ENCODE results near the gene PRR30. TPM values are rescaled to one million over a fixed set of nuclear protein-coding genes. Genes with fewer than 3 reads are reported as not detected.

Gene PRR30
- total and polyA plus RNA-seq, 2 experiments from 2014 or later, result not detected

DNA sequence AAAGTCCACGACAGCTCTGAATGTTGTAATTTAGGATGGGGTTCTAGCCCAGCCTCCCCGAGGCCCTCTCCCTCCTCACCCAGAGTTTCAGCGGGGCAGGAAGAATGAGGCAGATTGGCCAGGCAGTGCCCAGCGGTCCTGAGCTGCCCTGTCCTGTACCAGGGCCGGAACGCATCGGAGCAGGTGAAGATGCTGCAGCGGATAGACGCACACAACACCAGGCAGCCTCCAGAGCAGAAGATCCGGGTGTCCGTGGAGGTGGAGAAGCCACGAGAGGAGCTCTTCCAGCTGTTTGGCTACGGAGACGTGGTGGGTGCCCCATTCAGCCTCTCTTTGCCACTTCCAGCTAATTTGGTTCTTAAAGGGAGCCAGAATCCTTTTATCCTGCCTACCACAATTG is 41.9 kb downstream of the PRR30 start (continued):
- TF ChIP-seq, protein P1, sequence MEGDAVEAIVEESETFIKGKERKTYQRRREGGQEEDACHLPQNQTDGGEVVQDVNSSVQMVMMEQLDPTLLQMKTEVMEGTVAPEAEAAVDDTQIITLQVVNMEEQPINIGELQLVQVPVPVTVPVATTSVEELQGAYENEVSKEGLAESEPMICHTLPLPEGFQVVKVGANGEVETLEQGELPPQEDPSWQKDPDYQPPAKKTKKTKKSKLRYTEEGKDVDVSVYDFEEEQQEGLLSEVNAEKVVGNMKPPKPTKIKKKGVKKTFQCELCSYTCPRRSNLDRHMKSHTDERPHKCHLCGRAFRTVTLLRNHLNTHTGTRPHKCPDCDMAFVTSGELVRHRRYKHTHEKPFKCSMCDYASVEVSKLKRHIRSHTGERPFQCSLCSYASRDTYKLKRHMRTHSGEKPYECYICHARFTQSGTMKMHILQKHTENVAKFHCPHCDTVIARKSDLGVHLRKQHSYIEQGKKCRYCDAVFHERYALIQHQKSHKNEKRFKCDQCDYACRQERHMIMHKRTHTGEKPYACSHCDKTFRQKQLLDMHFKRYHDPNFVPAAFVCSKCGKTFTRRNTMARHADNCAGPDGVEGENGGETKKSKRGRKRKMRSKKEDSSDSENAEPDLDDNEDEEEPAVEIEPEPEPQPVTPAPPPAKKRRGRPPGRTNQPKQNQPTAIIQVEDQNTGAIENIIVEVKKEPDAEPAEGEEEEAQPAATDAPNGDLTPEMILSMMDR (conservative IDR thresholded peaks at IDR 0.05; ENCODE audit: low read depth in 2 of 2), result no peak
- TF ChIP-seq ZNF462 (CRISPR knock-in tag; IDR thresholded peaks at IDR 0.05) (no peak), POLR2AphosphoS5 (IDR thresholded peaks at IDR 0.05; ENCODE audit: low read depth) (no peak), NANOG (IDR thresholded peaks at IDR 0.05; ENCODE audit: borderline replicate concordance) (no peak), ZNF331 (CRISPR knock-in tag; IDR thresholded peaks at IDR 0.05; ENCODE audit: low read depth) (no peak), EZH2phosphoT487 (IDR thresholded peaks at IDR 0.05; ENCODE audit: unreplicated experiment) (no peak), CREB1 (CRISPR knock-in tag; IDR thresholded peaks at IDR 0.05; ENCODE audit: low read depth) (no peak)

DNA sequence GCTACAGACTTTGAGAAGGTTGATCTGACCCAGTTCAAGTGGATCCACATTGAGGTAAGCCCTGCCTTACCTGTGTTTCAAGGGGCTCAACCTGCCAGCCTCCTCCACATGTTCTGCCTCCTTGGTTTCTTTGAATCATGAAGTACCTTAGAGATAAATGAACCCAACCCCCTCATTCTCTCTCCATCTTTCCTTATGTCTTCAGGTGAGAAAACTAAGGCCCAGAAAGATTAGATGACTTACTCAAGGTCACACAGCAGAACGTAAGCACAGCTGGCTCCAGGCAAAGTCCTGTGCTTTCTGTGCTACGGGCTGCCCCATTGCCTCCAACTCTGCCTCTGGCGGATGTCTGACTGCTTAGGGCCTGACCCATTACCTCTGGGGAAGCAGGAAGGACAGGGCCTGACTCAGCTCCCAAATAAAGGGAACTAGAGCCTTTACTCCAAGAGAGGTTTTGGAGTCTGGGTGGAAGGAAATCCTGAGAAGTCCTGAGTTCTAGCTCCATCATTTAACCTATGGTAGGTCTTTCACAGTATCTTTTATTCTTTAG is 42.4 kb downstream of the PRR30 start:
- no peak overlapping the region for H3K4me3 Mint-ChIP-seq
- TF ChIP-seq, protein P2, sequence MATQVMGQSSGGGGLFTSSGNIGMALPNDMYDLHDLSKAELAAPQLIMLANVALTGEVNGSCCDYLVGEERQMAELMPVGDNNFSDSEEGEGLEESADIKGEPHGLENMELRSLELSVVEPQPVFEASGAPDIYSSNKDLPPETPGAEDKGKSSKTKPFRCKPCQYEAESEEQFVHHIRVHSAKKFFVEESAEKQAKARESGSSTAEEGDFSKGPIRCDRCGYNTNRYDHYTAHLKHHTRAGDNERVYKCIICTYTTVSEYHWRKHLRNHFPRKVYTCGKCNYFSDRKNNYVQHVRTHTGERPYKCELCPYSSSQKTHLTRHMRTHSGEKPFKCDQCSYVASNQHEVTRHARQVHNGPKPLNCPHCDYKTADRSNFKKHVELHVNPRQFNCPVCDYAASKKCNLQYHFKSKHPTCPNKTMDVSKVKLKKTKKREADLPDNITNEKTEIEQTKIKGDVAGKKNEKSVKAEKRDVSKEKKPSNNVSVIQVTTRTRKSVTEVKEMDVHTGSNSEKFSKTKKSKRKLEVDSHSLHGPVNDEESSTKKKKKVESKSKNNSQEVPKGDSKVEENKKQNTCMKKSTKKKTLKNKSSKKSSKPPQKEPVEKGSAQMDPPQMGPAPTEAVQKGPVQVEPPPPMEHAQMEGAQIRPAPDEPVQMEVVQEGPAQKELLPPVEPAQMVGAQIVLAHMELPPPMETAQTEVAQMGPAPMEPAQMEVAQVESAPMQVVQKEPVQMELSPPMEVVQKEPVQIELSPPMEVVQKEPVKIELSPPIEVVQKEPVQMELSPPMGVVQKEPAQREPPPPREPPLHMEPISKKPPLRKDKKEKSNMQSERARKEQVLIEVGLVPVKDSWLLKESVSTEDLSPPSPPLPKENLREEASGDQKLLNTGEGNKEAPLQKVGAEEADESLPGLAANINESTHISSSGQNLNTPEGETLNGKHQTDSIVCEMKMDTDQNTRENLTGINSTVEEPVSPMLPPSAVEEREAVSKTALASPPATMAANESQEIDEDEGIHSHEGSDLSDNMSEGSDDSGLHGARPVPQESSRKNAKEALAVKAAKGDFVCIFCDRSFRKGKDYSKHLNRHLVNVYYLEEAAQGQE (IDR thresholded peaks at IDR 0.05; ENCODE audit: unreplicated experiment), result no peak
- TF ChIP-seq EZH2 (IDR thresholded peaks at IDR 0.05; ENCODE audit: low read depth, unreplicated experiment) (no peak), CREB1 (CRISPR knock-in tag; IDR thresholded peaks at IDR 0.05; ENCODE audit: low read depth) (no peak)

More for the DNA sequence above, 42.4 kb downstream of the PRR30 start:
- ATAC-seq (no peak), DNase-seq (ENCODE audit: low spot score) (no peak)
- Histone ChIP-seq H3K27me3 (ENCODE audit: insufficient read depth) (no peaks in the 10 kb centered on the region), H3K9me2 (ENCODE audit: insufficient read depth) (no peaks in the 10 kb centered on the region), H3K27ac (ENCODE audit: low read depth) (no peak overlapping the region), H2AFZ (no peak overlapping the region), H3K4me1 (ENCODE audit: insufficient read depth) (peaks cover 4% of the 10 kb centered on the region; the same call in 1 of the 2 replicates), H3K79me2 (replicated peaks; ENCODE audit: insufficient read depth) (no peaks in the 10 kb centered on the region), H3K4me3 (no peak overlapping the region), H4K20me1 (replicated peaks; ENCODE audit: insufficient read depth) (no peaks in the 10 kb centered on the region; the same call in 1 of the 2 replicates), H3F3A (replicated peaks; ENCODE audit: low read depth) (no peaks in the 10 kb centered on the region), H3K36me3 (ENCODE audit: insufficient read depth) (no peaks in the 10 kb centered on the region), H3K4me2 (no peak overlapping the region)
- H3K36me3 Mint-ChIP-seq (ENCODE audit: low read depth), result no peaks in the 10 kb centered on the region; the same call in 2 of the 3 replicates
- H3K9me3 Mint-ChIP-seq, result no peaks in the 10 kb centered on the region; the same call in 2 of the 3 replicates
- no peak overlapping the region for H3K27ac Mint-ChIP-seq
- peaks cover 24% of the 10 kb centered on the region for H3K27me3 Mint-ChIP-seq (ENCODE audit: insufficient read depth, low read depth, poor library complexity)
- peaks cover 9% of the 10 kb centered on the region for H3K4me1 Mint-ChIP-seq
